Kidney (tissue), 14 donors: Measurements from ENCODE around the gene ANXA5. TPM values are rescaled to one million over a fixed set of nuclear protein-coding genes. Genes with fewer than 3 reads are reported as not detected.
A peak's percentile ranks its signal among the peaks of the same experiment; 100 is the strongest.

ENCODE experiments used
- DNase-seq, 5 donors: peaks; one replicate each; pipeline ENCODE4 v3.0.0-alpha.2; 2013 to 2020
- FAIRE-seq: peaks from 2 replicates; lab custom pipeline; 2012; peaks lifted over from hg19 to GRCh38; lab: Jason Lieb, UNC
- H3K27ac ChIP-seq, 2 donors: one replicate each; pipeline ENCODE4 v1.7.0; 2013; ENCODE audit warnings: low read depth in 2 of 2, low read length in 2 of 2, inconsistent platforms in 1 of 2
- H3K27me3 ChIP-seq: one replicate; pipeline ENCODE4 v1.7.1; 2013; ENCODE audit warnings: low read length, inconsistent platforms; ENCODE audit not compliant: control insufficient read depth, insufficient read depth
- H3K36me3 ChIP-seq, 3 donors: one replicate each; pipeline versions ENCODE4 v1.7.0 to v1.7.1; 2013; ENCODE audit warnings: low read length in 3 of 3, control low read depth in 1 of 3, inconsistent platforms in 1 of 3; ENCODE audit not compliant: insufficient read depth in 3 of 3, control insufficient read depth in 2 of 3
- H3K4me1 ChIP-seq, 3 donors: one replicate each; pipeline versions ENCODE4 v1.7.0 to v1.7.1; 2013; ENCODE audit warnings: low read length in 3 of 3, inconsistent platforms in 1 of 3, low read depth in 1 of 3; ENCODE audit not compliant: control insufficient read depth in 2 of 3, insufficient read depth in 2 of 3
- H3K4me3 ChIP-seq, 3 donors: one replicate each; pipeline versions ENCODE4 v1.7.0 to v1.8.1; 2013; ENCODE audit warnings: low read length in 3 of 3, control low read depth in 1 of 3, inconsistent platforms in 1 of 3
- H3K9ac ChIP-seq, 3 donors: one replicate each; pipeline versions ENCODE4 v1.7.0 to v1.7.1; 2013; ENCODE audit warnings: low read length in 3 of 3, control low read depth in 1 of 3, inconsistent platforms in 1 of 3
- H3K9me3 ChIP-seq, 3 donors: one replicate each; pipeline versions ENCODE4 v1.7.0 to v1.7.1; 2013; ENCODE audit warnings: low read length in 3 of 3, control low read depth in 1 of 3, inconsistent platforms in 1 of 3; ENCODE audit not compliant: control insufficient read depth in 2 of 3, insufficient read depth in 1 of 3
- intact Hi-C: fragments of 100-400 bp; cut with DNase I; formaldehyde crosslinking; loops from one replicate; pipeline ENCODE4 v1.11.1; 2022
- polyA plus RNA-seq: library from polyadenylated mRNA; stranded (reverse); fragments of 350-450 nt; fragmentation: Illumina TruSeq; extraction: RNeasy Lipid Tissue Mini Kit (QIAGEN cat#74804); gene quantifications from one replicate; pipeline ENCODE4 v1.2.3, GENCODE V29; 2014; ENCODE audit warnings: low read depth, low replicate concordance; ENCODE audit not compliant: insufficient read depth
- total RNA-seq: library from RNA; stranded (reverse); fragmentation: NEBNext Ultra II Directional; extraction: Animal tissue kit (Norgen Biotek cat#: 25700); gene quantifications from one replicate; pipeline ENCODE4 v1.2.1, GENCODE V29; 2021
- TF ChIP-seq, protein P1 (sequence below): IDR thresholded peaks from 3 replicates; pipeline ENCODE4 v1.5.1; 2012; ENCODE audit warnings: mild to moderate bottlenecking, moderate library complexity, borderline replicate concordance; ENCODE audit not compliant: insufficient read depth; ENCODE audit errors: extremely low read depth
- donor health status: control.
- donor health status: control.
- donor health status: control.
- donor health status: control.
- donor health status: control.
- donor health status: DM: yes; HTN: yes; CAD: no.
- donor health status: Normal renal cell carcinoma (clear cell type).

Gene ANXA5
- total and polyA plus RNA-seq, 2 donors from 2014 or later, result 248 to 302 TPM

DNA sequence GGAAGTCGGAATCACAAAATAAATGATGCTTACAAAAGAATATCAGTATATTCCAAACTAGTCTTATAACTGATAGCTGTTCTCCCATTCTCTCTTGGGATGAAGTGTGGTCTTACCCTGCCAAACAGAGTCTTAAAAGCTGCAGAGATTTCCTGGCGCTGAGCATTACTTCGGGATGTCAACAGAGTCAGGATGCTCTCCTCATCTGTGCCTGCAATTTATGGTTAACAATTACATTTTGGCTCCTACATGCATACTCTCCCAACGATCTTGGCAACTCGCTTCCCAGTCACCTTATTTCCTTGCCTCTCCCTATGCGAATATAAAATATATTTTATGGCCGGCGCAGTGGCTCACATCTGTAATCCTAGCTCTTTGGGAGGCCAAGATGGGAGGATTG is 12.2 kb downstream of the ANXA5 start:
- no peak overlapping the region for H3K9ac ChIP-seq
- H3K36me3 ChIP-seq, result peaks cover 5 to 34% (median 23%) of the 10 kb centered on the region in 3 donors
- intact Hi-C loops, result no loop called here
- H3K27ac ChIP-seq, result no peak overlapping the region
- TF ChIP-seq, protein P1, sequence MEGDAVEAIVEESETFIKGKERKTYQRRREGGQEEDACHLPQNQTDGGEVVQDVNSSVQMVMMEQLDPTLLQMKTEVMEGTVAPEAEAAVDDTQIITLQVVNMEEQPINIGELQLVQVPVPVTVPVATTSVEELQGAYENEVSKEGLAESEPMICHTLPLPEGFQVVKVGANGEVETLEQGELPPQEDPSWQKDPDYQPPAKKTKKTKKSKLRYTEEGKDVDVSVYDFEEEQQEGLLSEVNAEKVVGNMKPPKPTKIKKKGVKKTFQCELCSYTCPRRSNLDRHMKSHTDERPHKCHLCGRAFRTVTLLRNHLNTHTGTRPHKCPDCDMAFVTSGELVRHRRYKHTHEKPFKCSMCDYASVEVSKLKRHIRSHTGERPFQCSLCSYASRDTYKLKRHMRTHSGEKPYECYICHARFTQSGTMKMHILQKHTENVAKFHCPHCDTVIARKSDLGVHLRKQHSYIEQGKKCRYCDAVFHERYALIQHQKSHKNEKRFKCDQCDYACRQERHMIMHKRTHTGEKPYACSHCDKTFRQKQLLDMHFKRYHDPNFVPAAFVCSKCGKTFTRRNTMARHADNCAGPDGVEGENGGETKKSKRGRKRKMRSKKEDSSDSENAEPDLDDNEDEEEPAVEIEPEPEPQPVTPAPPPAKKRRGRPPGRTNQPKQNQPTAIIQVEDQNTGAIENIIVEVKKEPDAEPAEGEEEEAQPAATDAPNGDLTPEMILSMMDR, result no peak
- DNase-seq (no peak), FAIRE-seq (no peak)
- H3K4me3 ChIP-seq, result no peak overlapping the region
- H3K9me3 ChIP-seq, result no peaks in the 10 kb centered on the region
- no peaks in the 10 kb centered on the region for H3K27me3 ChIP-seq
- H3K4me1 ChIP-seq, result peaks cover 0 to 3% (median 1%) of the 10 kb centered on the region in 3 donors

DNA sequence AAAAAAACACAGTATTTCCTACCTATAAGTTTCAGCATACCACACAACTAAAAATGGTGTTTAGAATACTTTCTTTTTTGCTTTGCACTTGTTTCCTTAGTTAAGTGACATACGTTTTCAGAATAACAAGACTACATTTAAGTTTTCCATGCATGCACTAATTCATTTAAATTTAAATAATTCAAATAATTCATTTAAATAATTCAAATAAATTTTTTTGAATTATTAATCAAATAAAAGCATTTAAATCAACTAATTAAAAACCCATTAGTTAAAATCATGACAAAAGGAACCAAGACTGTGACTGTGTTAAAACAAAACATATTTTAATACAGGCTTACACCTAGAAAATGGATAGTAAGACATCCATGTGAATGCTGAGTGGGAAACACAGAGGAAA is 12.8 kb downstream of the ANXA5 start:
- Histone ChIP-seq H3K4me1 (no peaks in the 10 kb centered on the region), H3K36me3 (peaks cover 5 to 38% (median 23%) of the 10 kb centered on the region in 3 donors), H3K4me3 (no peak overlapping the region), H3K9ac (no peak overlapping the region), H3K27ac (no peak overlapping the region), H3K9me3 (no peaks in the 10 kb centered on the region), H3K27me3 (no peaks in the 10 kb centered on the region)
- intact Hi-C loops, result no loop called here
- DNase-seq (no peak), FAIRE-seq (peak; percentile 80)
- TF ChIP-seq, protein P1, result no peak

- no peak for DNase-seq
- TF ChIP-seq, protein P1, result no peak
- Histone ChIP-seq H3K4me1 (no peaks in the 10 kb centered on the region), H3K9me3 (no peaks in the 10 kb centered on the region), H3K4me3 (no peak overlapping the region), H3K27me3 (no peaks in the 10 kb centered on the region), H3K36me3 (peaks cover 7 to 48% (median 36%) of the 10 kb centered on the region in 3 donors), H3K27ac (no peak overlapping the region), H3K9ac (no peak overlapping the region)
- FAIRE-seq, result no peak
- intact Hi-C loops, result no loop called here
Observed at GRCh38 chr4:121680571-121680970, 16.2 kb downstream of the ANXA5 start.

- Histone ChIP-seq H3K4me3 (no peak overlapping the region), H3K9me3 (no peaks in the 10 kb centered on the region), H3K9ac (no peak overlapping the region), H3K27me3 (no peaks in the 10 kb centered on the region), H3K4me1 (no peaks in the 10 kb centered on the region), H3K36me3 (peaks cover 7 to 45% (median 32%) of the 10 kb centered on the region in 3 donors), H3K27ac (no peak overlapping the region)
- intact Hi-C loops, result no loop called here
- FAIRE-seq (no peak), DNase-seq (no peak)
- TF ChIP-seq, protein P1, result no peak
Observed at GRCh38 chr4:121679951-121680350, 16.8 kb downstream of the ANXA5 start.
